GM21528 (cell line): Measurements from ENCODE around the gene TFAP2C.
"Not testable (repeated sequence)": the region's sequence is repeated elsewhere in the genome, so short reads cannot be mapped to it uniquely, and the experiment has no call there.

Source experiments
- ATAC-seq: cut with Tn5 transposase; IDR thresholded peaks from one replicate; pipeline ENCODE4 v1.9.1; 2021; ENCODE audit warnings: mild to moderate bottlenecking, moderate library complexity; ENCODE audit not compliant: unreplicated experiment, low FRiP score

The TFAP2C gene

GRCh38 chr20:56637576-56637975 lies 8.5 kb downstream of the TFAP2C start:
- ATAC-seq = no peak

DNA sequence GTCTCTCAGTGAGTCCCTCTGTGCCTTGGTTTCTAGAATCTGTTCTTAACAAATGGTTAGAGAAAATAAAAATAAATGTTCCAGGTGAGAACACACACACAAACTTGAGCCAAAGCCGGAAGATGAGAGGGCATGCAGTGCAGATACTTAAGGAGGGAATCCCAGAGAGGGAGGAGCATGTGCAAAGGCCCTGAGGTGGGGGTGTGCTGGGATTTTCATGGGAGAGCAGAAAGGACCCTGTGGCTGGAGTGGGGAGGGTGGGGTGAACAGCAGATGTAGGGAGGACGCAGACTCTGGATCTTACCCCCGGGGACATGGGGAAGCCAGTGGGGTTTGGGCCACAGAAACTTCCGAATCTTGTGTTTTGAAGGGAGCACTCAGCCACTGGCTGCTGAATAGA lies 17.5 kb downstream of the TFAP2C start:
- no peak for ATAC-seq

DNA sequence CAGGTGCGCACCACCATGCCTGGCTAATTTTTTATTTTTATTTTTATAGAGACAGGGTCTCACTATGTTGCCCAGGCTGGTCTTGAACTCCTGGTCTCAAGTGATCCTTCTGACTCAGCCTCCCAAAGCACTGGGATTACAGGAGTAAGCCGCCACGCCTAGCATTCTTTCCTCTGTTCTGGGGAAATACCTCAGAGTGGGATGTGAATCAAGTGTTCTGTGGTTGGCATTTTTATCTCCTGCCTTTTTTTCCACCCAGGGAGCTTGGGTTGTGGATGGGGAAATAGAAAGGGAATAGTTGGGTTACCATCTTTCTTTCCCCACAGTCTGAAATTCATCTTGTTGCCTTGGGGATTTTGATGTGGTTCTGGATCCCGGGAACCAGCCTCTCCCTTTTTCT lies 24.1 kb downstream of the TFAP2C start:
- ATAC-seq = no peak

GRCh38 chr20:56656632-56657031 lies 27.5 kb downstream of the TFAP2C start:
- ATAC-seq = no peak

DNA sequence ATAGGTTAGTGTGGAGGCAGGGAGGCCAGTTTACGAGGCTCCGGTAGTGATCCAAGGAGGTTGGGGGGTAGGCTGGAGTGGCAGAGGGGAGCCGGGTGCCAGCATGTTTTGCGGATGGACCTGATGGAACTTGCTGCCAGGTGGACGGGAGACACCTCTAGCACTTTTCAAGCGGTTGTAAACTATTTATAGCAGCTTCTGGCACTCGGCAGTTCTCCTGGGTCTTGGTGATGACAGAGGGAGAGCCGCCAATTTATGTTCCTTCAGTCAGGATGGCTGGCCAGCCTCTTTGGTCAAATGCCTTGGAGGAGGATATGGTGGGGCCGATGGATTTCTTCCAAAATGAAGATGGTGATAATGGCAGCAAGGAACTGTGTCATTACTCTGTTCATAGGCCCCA lies 28.8 kb downstream of the TFAP2C start:
- ATAC-seq = no peak

GRCh38 chr20:56658341-56658947 lies 29.3 kb downstream of the TFAP2C start:
- not testable (repeated sequence) for ATAC-seq

- no peak for ATAC-seq
Observed at GRCh38 chr20:56663660-56664059, 34.6 kb downstream of the TFAP2C start.

DNA sequence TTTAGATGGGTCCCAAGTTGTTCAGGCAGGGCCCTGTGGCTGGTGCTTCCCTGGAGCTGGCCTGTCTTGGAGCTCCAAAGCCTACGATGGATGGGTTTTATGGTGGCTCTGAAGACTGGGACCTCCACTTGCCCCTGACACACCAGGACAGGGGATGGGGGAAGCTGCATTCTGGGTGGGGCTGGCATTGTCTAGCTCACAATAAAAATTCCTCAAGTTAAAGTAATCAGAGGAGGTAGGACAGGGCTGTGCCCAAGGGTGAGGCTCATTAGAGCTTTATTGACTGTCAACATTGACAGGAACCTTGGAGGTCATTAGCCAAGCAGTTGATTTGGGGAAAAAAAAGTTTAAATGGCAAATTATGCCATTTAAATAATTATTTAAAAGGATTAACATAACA lies 35.7 kb downstream of the TFAP2C start:
- no peak for ATAC-seq

GRCh38 chr20:56665806-56666205 lies 36.7 kb downstream of the TFAP2C start:
- no peak for ATAC-seq

- no peak for ATAC-seq
Observed at GRCh38 chr20:56673450-56673849, 44.3 kb downstream of the TFAP2C start.

DNA sequence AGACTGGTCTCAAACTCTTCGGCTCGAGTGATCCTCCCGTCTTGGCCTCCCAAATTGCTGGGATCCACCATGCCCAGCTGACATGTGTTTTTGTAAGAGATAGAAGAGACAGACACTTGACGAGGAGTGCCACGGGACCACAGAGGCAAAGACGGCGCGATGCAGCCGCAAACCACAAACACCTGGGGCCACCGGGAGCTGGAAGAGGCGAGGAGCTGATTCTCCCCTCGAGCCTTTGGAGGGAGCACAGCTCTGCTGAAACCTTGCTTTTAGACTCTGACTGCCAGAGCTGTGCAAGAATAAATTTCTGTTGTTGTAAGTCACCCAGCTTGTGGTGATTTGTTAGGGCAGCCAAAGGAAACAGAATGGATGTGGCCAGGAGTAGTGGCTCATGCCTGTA lies 46.9 kb downstream of the TFAP2C start:
- ATAC-seq = no peak

DNA sequence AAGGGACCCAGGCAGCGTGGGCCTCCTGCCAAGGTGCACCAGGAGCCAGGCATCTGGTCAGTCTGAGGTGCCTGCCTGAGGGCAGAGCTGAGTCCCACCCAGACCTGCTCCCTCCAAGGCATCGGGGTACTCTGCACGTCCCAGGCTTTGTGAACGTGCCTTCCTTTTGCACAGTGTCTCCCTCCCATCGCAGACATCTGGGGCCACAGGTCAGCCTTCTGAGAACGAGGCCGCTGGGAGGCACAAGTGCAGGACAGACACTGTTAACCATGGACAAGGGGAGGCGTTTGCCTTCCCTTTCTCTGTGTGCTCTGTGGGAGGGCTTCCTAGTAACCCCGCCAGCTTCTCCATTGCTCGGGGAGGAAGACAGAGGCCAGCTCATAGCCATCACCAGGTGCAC lies 47.6 kb downstream of the TFAP2C start:
- ATAC-seq = no peak

GRCh38 chr20:56683077-56683865 lies 54.2 kb downstream of the TFAP2C start:
- ATAC-seq = no peak

- no peak for ATAC-seq
Observed at GRCh38 chr20:56685879-56686278, 56.8 kb downstream of the TFAP2C start.

- ATAC-seq = no peak
Observed at GRCh38 chr20:56687061-56687460, 58.0 kb downstream of the TFAP2C start.

DNA sequence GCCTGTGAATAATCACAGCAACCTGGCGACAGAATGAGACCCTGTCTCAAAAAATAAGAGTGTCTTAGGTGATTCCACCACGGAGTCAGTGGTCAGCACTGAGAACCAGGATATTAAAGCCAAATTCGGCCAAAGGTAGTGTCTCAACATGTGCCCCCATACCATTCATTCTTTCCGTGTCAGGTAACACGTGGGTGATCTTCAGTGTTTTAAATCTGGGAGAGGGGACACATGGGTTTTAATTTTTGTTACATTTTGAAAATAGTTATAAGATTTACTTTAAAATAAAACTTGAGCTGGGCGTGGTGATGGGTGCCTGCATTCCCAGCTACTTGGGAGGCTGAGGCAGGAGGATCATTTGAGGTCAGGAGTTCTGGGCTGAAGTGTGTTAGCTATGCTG lies 59.0 kb downstream of the TFAP2C start:
- ATAC-seq = no peak
